Measurements from ENCODE around the gene THG1L.

GRCh38 chr5:157703736-157704135, 27.5 kb upstream of the THG1L start:
- TF ChIP-seq CTCF (IDR thresholded peaks at IDR 0.05), result no peak
- TF ChIP-seq EZH2 (IDR thresholded peaks at IDR 0.05; ENCODE audit: borderline replicate concordance, insufficient read depth, low read depth, low read length, poor library complexity, severe bottlenecking), result no peak

Measured in B cell (primary cell).